Ovary (tissue), 3 donors: Measurements from ENCODE around the gene BAG5.

Source experiments
- EP300 ChIP-seq: sonication (generic); formaldehyde crosslinking; IDR thresholded peaks from one replicate; pipeline ENCODE4 v1.6.1; 2017; ENCODE audit warnings: antibody characterized with exemption
- TF ChIP-seq, protein P1 (sequence below), 3 donors: fragments of 450-650 bp in 2 of 3; fragments of 200-600 bp in 1 of 3; IDR thresholded peaks; one replicate each; pipeline versions ENCODE4 v1.5.1 to v1.8.0; 2016 to 2022; ENCODE audit warnings: antibody characterized with exemption in 3 of 3, mild to moderate bottlenecking in 1 of 3
- donor health status: DM: no; HTN: no; CAD: no.

DNA sequence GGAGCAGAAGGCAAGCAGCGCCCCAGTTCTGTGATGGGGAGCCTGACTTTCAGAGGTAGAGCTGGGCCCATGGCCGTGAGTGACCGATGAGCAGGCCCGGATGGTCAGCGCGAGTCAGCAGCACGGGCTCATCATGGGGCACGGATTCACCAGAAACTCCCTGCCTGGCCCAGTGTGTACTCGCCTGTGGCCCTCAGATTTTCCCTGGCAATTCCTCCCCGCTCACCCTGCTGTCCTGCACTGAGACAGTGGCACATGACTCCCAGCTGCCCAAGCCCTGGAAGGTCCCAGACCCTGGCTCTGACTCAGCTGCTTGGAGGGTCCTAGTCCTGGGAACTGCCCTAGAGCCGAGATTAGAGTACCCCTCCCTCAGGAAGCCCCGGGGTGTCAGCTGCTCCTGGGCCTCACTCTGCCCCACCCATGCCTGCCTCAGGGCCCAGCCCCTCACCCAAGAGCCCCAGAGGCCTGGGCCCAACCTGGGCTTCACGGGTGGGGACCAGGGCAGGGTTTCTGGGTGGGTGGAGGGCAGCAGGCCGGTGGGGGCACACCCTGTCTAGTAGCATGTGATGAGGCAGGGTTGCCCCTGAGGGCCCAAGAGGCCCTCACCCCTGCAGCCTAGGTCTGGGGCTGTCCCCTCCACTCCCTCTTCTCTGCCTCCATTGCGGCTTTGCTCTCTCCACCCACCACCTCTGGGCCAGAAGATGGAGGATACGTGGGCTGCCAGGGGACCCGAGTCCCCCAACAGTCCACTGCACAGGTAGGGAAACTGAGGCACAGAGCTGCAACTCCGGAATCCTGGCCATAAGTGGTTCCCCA lies 25.1 kb downstream of the BAG5 start:
- TF ChIP-seq, protein P1, sequence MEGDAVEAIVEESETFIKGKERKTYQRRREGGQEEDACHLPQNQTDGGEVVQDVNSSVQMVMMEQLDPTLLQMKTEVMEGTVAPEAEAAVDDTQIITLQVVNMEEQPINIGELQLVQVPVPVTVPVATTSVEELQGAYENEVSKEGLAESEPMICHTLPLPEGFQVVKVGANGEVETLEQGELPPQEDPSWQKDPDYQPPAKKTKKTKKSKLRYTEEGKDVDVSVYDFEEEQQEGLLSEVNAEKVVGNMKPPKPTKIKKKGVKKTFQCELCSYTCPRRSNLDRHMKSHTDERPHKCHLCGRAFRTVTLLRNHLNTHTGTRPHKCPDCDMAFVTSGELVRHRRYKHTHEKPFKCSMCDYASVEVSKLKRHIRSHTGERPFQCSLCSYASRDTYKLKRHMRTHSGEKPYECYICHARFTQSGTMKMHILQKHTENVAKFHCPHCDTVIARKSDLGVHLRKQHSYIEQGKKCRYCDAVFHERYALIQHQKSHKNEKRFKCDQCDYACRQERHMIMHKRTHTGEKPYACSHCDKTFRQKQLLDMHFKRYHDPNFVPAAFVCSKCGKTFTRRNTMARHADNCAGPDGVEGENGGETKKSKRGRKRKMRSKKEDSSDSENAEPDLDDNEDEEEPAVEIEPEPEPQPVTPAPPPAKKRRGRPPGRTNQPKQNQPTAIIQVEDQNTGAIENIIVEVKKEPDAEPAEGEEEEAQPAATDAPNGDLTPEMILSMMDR (IDR thresholded peaks at IDR 0.05), result no peak
- no peak for TF ChIP-seq EP300
